ENCODE results near the gene OIT3.
"Not testable (repeated sequence)": the region's sequence is repeated elsewhere in the genome, so short reads cannot be mapped to it uniquely, and the experiment has no call there.

- not testable (repeated sequence) for TF ChIP-seq CTCF (IDR thresholded peaks at IDR 0.05); SIN3A (IDR thresholded peaks at IDR 0.05; ENCODE audit: borderline replicate concordance, insufficient read depth, low read depth, low read length); POLR2AphosphoS5 (IDR thresholded peaks at IDR 0.05; ENCODE audit: low read depth, low read length); TCF7L2 (IDR thresholded peaks at IDR 0.05; ENCODE audit: low read depth, low read length); REST (IDR thresholded peaks at IDR 0.05; ENCODE audit: insufficient read depth in 1 of 2, low read depth in 2 of 2, low read length in 1 of 2)
Measured at GRCh38 chr10:72917803-72918332, 24.3 kb downstream of the OIT3 start.
